GM12872 (cell line): ENCODE data around the gene MLX.

Experiments used
- CTCF ChIP-seq: IDR thresholded peaks from 3 replicates; pipeline ENCODE4 v1.5.1; 2011; ENCODE audit warnings: low read depth, mild to moderate bottlenecking, low read length, moderate library complexity; ENCODE audit not compliant: insufficient read depth

MLX gene

GRCh38 chr17:42571435-42572225, 4.7 kb downstream of the MLX start:
- TF ChIP-seq CTCF = no peak

DNA sequence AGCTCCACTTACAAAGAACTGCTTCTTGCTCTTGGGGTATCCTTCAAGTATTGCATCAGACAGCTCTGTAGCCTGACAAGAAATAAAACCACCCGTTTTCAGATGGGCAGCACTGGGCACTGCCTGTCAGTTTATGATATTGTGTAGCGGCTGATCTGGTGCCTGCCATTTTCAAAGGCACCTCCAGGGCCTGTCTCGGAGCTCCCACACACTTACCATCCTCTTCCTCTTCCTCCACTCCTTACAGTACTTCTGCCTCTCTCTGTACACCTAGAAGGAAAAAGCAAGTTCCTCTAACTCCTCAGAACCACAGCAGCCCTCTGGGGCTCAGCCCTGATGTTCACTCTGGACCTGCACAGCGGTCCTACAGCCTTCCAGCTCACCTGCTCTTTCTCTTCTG, 6.2 kb downstream of the MLX start:
- TF ChIP-seq CTCF = no peak

DNA sequence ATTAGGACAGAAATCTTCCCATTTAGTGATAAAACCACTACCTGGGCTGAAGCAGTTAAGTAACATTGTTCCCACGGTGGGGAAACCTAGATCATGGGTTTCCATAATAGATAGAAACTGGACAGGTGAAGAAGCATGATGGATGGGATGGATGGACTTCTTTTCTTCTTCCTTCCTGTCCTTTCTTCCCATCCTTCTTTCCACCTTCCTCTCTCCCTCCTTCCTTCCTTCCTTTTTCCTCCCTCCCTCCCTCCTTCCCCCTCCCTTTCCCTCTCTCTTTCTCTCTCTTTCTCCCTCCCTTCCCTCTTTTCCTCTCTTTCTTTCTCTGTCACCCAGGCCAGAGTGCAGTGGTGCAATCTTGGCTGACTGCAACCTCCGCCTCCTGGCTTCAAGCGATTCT, 7.6 kb downstream of the MLX start:
- no peak for TF ChIP-seq CTCF

DNA sequence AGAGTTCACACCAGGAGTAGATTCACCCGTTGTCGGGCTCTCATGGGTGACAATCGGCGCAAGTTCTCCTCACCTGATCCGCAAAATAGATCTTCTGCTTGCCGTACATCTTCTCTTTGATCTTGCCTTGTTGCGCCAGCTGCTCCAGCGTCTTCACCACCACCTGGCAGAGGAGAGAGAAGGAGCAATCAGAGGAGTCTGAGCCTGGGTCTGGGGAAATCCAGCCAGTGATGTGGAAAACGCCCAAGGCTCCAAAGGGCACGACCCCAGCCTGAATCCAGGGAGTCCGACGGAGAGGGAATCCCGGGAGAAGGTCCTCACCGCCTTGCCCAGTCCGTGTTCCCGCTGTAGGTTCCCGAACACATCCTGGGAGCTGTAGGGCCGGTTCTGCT, 10.2 kb downstream of the MLX start:
- no peak for TF ChIP-seq CTCF

DNA sequence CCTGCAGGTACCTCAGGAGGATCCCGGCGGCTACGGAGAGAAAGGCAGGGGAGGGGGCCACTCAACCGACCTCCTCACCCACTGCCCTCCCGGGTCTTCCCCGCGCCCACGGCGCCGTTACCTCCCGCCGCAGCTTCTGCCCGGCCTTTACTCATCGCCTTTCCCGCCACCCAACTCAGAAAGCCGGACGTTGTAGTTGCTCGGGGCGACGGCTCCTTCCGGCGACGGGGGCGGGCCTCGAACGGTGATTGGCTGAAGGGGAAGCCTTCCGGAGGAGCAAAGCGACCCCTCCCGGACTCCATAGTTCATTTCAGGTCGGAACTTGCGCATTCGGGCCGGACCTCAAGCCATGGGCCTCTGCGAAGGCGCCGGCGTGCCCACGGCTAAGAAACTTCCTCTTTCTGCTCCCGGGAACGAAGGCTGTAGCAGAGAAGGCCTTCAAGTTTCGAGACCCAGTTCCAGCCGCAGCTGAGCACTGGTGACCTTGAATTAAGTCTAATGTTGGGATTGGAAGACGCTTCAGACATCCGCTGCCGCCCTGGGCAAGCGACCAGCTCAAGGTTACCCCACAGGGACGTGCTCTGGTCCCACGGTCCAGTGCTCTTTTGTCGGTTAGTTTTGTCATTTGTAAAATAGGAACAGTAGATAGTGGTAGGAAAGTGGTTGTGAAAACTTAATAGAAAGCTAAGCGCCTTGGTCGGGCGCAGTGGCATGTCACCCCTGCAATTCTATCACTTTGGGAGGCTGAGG, 10.8 kb downstream of the MLX start, which contains the start of gene PSMC3IP:
TSS of gene PSMC3IP (minus strand) at position 198 of the 750 bp plus-strand sequence. CDS start at position 155, 43 bp downstream.
- peak; percentile 68 for TF ChIP-seq CTCF

DNA sequence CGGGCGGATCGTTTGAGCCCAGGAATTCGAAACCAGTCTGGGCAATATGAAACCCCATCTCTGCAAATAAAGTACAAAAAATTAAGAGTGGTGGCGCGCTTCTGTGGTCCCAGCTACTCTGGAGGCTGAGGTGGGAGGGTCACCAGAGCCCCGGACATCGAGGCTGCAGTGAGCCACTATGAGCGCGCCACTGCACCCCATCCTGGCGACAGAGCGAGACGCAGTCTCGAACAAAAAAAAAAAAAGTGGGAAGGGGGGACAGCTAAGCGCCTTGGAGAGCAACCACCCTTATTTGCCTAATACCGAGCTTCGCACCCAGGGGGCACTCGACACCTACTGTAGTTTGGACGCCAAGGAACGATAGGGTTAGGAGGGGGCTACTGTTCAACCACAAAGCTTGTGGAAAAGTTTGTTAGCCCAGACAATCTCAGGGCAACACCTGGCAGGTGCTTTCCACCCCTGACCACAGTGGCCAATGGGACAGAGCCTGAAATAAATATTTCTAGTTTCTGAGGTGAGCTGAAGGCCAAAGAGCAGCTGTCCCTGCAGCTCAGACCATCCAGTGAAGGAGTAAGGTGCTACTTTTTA, 11.5 kb downstream of the MLX start:
- TF ChIP-seq CTCF = peak; percentile 86
